Epithelial cell of proximal tubule (primary cell): ENCODE measurements around the gene BCKDK. TPM values are rescaled to one million over a fixed set of nuclear protein-coding genes. Genes with fewer than 3 reads are reported as not detected.
"Not testable (repeated sequence)": the region's sequence is repeated elsewhere in the genome, so short reads cannot be mapped to it uniquely, and the experiment has no call there.

Experiments
- DNase-seq: peaks from one replicate; pipeline ENCODE4 v3.0.0-alpha.2; 2011; ENCODE audit warnings: low read depth
- H3K4me3 ChIP-seq: 2 replicates; pipeline ENCODE4 v1.5.1; 2011; ENCODE audit warnings: low read depth, mild to moderate bottlenecking, low read length
- total RNA-seq: library from RNA; depleted of rRNA; stranded (reverse); fragments of >200 nt; gene quantifications from 2 replicates; pipeline ENCODE4 v1.2.3, GENCODE V29; 2015
- TF ChIP-seq, protein P1 (sequence below): conservative IDR thresholded peaks from 2 replicates; pipeline ENCODE4 v1.5.1; 2012; ENCODE audit warnings: low read depth, mild to moderate bottlenecking, low read length

BCKDK gene
- total RNA-seq, 1 donor from 2014 or later, result 78.2 TPM

DNA sequence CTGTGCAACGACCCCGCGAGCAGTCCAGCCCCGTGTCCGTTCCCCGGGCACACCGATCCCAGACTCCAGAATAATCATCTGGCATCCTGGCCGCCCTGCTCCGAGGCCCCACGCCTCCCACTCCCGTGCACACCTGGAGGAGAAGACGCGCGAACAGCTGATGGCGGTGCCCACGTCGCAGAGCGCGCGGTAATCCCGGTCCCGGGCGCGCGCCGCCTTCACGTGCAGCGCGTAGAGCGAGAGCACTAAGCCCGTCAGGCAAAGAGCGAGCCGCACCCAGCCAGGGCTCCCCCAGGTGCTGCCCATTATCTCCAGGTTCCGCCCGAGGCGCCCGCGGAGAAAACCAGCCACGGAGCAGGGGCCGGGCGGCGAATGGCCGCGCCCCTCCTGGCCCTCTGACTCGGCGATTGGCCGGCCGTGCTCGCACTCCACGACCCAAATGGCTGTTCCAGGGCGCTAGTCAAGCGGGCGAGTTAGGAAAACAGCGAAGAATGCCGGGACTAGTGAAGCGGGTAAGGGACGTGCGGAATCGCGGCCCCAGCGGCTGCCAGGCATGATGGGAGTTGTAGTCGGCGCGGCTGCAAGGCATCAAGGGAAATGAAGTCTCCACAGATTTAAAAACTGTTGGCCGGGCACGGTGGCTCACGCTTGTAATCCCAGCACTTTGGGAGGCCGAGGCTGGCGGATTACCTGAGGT lies 13.6 kb upstream of the BCKDK start, which contains the start of gene VKORC1:
VKORC1 (minus strand) TSS at position 374 of the 697 bp plus-strand sequence; CDS start at position 306, 68 bp downstream.
- peak within 1 kb of the TSS; percentile 98 for H3K4me3 ChIP-seq
- DNase-seq, result peak; percentile 81
- TF ChIP-seq, protein P1, sequence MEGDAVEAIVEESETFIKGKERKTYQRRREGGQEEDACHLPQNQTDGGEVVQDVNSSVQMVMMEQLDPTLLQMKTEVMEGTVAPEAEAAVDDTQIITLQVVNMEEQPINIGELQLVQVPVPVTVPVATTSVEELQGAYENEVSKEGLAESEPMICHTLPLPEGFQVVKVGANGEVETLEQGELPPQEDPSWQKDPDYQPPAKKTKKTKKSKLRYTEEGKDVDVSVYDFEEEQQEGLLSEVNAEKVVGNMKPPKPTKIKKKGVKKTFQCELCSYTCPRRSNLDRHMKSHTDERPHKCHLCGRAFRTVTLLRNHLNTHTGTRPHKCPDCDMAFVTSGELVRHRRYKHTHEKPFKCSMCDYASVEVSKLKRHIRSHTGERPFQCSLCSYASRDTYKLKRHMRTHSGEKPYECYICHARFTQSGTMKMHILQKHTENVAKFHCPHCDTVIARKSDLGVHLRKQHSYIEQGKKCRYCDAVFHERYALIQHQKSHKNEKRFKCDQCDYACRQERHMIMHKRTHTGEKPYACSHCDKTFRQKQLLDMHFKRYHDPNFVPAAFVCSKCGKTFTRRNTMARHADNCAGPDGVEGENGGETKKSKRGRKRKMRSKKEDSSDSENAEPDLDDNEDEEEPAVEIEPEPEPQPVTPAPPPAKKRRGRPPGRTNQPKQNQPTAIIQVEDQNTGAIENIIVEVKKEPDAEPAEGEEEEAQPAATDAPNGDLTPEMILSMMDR, result no peak

DNA sequence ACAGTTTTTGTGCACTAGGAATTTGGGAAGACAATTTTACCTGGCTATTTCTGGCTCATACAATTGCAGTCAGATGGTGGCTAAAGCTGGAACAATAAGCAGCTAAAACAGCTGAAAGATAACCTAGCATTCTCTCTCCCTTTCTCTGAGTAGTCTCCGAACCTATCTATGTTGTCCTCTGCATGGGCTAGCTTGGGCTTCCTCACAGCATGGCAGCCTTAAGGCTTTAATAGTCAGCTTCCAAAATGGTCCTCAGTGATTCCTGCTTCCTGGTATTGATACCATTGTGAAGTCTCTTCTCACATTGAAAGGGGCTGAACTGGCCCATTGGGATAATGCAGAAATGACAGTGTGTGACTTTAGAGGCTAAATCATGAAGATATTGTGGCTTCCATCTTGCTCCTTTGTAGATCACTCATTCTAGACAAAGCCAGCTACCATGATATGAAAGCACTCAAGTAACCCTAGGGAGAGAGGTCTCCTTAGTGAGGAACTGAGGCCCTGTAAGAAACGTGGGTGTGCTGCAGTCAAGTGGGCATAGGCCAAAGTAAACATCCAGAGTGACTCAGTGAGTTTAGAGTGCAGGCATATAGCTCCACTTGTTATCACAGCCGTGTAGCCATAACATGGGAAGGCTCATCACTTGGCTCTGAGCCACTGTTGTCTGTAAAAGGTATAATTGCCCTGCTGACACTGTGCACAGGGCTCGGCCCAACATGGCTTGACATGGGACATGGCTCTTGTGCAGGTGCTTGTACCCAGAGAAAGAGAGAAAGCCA lies 8.1 kb upstream of the BCKDK start:
- H3K4me3 ChIP-seq, result no peak overlapping the region
- DNase-seq, result no peak
- TF ChIP-seq, protein P1, result no peak

DNA sequence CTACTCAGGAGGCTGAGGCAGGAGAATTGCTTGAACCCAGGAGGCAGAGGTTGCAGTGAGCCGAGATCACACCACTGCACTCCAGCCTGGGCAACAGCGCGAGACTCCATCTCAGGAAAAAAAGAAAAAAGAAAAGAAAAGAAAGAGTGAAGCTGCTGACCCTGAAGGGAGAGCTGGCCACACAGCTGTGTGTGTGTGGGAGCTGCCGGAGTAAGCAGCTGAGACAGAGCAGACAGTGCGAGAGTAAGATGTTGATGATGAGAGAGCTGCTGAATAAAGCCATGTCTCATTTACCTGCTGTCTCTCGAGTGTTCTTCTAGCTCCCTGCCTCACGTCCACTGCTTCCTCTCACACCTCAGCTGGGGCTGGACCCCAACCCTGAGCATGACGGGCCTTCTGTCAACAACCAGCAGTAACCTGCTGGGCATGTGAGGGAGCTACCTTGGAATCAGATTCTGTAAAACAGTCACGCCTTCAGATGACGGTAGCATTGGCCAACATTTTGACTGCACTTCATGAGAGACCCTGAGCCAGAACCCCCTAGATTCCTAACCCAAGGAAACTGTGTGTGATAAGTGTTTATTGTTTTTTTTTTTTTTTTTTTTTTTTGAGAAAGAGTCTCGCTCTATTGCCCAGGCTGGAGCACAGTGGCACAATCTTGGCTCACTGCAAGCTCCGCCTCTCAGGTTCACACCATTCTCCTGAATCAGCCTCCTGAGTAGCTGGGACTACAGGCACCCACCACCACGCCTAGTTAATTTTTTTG lies 7.1 kb upstream of the BCKDK start:
- not testable (repeated sequence) for H3K4me3 ChIP-seq, DNase-seq

DNA sequence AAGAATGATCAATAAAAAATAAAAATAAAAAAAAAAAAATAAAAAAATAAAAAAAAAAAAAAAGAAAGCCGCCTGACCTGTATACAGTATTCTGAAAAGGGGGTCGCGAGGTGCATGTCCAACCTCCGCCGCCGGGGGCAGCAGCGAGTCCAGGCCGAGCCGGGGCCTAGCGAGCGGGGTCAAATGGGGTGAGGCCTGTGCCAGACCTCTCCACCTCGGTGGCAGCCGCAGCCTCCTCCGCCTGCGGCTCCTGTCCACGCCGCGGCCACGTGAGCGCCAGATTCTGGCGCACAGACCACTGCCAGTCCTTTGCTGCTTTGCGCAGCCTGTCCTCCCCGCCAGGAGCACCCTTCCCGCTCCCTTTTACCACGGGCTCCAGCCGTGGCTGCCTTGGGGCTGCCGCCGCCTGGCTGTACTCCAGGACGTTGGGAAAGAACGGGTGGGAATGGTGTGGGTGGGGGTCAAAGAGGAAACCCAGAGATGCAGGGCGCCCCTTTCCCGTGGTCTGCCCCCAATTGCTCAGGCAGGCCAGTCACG lies 2.4 kb upstream of the BCKDK start:
- TF ChIP-seq, protein P1, result peak; percentile 71
- peak overlapping the region; percentile 18 for H3K4me3 ChIP-seq
- DNase-seq, result no peak

DNA sequence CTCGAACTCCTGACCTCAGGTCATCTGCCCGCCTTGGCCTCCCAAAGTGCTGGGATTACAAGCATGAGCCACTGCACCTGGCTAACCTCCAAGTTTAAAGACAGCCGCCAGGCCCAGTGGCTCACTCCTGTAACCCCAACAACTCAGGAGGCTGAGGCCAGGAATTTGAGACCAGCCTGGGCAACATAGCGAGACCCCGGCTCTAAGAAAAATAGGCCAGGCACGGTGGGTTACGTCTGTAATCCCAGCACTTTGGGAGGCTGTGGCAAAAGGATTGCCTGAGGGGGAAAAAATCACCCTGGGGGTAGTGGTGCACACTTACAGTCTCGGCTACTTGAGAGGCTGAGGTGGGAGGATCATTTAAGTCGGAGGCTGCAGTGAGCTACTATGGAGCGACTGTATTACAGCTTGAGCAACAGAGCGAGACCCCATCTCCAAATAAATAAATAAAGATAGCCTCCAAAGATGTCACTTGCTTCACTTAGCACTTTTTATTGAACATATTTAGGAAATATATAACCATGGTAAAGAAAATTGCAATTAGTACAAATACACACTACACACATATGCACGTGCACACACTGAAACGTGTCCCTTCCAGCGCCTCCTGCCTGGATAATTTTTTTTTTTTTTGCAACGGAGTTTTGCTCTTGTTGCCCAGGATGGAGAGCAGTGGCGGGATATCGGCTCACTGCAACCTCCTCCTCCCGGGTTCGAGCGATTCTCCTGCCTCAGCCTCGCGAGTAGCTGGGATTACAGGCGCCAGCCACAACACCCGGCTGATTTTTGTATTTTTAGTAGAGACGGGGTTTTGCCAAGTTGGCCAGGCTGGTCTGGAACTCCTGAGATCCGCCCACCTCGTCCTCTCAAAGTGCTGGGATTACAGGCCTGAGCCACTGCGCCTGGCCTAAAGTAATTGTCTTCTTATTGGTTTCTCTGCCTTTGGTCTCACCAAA lies 1.4 kb upstream of the BCKDK start:
- TF ChIP-seq, protein P1, result no peak

DNA sequence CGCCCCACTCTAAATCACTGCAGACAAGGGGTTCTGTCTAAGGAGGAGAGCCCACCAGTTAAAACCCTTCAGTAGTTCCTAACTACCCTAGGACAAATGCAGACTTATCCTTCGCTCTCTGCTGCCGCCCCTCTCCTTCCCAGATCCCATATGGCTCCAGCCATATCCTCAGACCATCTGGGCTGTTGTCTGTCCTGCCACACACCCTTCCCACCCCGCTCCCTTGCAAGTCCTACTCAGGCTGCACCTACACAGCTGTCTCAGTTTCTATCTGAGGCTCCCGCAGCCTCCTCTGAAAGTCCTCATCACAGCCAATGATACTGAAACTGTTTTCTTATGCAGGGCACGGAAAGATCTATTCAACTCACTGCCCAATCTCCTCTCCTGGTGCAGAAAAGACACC lies 720 bp upstream of the BCKDK start:
- TF ChIP-seq, protein P1, result no peak
- DNase-seq, result no peak
- no peak overlapping the region for H3K4me3 ChIP-seq

More for the DNA sequence above, 1.4 kb upstream of the BCKDK start:
- DNase-seq, result no peak
- no peak overlapping the region for H3K4me3 ChIP-seq
